CD4-positive, alpha-beta T cell treated with Interleukin-15 for 1 hour (primary cell): ENCODE measurements around the gene ZDHHC18.
A peak's percentile ranks its signal among the peaks of the same experiment; 100 is the strongest.
"Not testable (repeated sequence)": the region's sequence is repeated elsewhere in the genome, so short reads cannot be mapped to it uniquely, and the experiment has no call there.

Experiments used
- DNase-seq: peaks from one replicate; pipeline ENCODE4 v3.0.0-alpha.2; 2020

Gene ZDHHC18

DNA sequence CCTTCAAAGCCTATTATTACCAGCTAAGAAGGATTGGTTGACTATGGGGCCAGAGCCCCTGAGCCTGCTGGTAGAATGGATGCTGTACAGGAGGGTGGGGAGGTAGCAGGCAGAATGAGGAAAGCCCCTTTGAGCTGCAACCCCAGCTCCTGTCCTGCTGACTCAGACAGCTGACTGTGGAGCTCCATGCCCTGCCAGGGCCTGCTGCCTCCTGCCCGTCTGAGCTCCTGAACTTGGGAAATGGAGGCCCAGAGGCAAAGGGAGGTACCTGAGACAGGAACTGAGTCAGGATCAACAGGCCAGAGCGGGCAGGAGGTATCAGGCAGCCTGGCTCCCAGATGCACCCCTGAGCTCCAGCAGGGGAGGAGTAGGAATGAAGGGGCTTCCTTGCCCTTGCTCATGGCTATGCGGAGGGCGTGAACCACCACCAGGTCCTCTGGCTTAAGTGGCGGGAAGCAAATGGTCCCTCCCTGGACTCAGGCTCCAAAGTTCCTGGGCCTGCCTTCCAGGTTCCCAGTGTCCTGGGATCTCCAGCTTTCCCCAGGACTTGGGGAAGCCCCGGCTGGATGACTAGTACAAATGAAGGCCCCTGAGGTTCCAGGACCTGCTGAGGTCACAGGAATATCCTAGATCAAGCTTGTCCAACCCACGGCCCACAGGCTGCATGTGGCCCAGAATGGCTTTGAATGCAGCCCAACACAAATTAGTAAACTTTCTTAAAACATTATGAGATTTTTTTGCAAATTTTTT lies 32.6 kb downstream of the ZDHHC18 start:
- no peak for DNase-seq

DNA sequence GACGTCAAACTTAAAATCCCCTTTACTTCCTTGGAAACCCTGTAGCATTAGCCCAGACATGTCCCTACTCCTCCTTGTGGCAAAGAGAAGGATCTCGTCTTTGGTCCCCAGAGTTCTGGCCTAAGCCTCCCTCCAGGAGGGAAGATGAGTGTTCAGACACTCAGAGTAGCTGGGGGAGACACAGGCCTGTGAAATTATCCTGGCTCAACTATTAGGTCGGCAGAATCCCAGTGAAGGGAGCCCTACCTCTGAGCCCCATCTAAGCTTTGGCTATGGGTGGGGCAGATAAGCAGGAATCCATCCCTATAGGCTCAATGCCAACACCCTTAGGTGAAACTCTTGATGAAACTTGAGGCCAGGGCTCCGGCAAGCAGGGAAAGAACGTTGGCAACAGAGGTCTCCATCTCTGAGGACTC lies 34.8 kb downstream of the ZDHHC18 start:
- DNase-seq: no peak

DNA sequence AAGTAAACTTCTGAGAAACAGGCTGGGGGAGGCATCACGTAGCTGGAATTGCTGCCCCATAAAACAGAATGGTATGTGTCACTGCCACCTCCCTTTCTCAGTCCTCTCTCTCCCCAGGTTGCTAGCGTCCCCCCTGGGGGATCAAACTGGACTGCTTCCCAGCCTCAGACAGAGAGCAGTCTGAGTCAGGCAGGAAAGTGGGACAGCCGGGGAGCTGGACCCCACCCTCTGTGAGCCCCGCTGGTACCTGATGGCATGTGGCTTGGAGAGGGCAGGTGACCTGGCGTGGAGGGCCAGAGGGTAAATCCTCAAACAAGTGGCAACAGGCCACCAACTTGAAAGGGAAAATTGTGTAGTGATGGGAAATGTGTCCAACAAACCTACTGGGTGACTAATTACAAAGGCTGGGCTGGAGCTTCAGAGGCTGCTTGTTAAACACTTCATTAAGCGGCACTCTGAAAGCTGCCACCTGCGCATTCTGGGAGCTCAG lies 35.4 kb downstream of the ZDHHC18 start:
- DNase-seq: no peak

DNA sequence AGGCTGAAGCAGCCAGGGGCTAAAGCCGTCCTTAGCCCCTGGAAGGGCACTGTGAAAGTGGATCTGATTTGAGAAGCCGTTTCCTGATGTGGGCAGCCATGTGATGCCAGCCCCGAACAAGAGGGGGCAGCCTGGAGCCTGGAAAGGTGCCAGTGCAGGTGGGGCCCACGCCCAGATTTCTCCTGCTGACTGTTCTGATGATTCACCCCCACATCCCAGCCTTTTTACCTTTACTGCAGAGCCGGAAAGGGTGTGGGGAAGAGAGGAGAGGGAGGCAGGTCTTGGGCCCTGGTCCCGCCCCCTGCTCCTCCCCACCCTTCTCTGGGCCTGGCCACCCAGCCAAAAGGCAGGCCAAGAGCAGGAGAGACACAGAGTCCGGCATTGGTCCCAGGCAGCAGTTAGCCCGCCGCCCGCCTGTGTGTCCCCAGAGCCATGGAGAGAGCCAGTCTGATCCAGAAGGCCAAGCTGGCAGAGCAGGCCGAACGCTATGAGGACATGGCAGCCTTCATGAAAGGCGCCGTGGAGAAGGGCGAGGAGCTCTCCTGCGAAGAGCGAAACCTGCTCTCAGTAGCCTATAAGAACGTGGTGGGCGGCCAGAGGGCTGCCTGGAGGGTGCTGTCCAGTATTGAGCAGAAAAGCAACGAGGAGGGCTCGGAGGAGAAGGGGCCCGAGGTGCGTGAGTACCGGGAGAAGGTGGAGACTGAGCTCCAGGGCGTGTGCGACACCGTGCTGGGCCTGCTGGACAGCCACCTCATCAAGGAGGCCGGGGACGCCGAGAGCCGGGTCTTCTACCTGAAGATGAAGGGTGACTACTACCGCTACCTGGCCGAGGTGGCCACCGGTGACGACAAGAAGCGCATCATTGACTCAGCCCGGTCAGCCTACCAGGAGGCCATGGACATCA lies 36.5 kb downstream of the ZDHHC18 start, which contains the start of gene SFN:
Gene SFN (plus strand): TSS at position 369 of the 904 bp plus-strand sequence. CDS start 64 bp downstream, at position 433.
- no peak for DNase-seq

DNA sequence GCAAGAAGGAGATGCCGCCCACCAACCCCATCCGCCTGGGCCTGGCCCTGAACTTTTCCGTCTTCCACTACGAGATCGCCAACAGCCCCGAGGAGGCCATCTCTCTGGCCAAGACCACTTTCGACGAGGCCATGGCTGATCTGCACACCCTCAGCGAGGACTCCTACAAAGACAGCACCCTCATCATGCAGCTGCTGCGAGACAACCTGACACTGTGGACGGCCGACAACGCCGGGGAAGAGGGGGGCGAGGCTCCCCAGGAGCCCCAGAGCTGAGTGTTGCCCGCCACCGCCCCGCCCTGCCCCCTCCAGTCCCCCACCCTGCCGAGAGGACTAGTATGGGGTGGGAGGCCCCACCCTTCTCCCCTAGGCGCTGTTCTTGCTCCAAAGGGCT lies 37.2 kb downstream of the ZDHHC18 start:
- DNase-seq: no peak

DNA sequence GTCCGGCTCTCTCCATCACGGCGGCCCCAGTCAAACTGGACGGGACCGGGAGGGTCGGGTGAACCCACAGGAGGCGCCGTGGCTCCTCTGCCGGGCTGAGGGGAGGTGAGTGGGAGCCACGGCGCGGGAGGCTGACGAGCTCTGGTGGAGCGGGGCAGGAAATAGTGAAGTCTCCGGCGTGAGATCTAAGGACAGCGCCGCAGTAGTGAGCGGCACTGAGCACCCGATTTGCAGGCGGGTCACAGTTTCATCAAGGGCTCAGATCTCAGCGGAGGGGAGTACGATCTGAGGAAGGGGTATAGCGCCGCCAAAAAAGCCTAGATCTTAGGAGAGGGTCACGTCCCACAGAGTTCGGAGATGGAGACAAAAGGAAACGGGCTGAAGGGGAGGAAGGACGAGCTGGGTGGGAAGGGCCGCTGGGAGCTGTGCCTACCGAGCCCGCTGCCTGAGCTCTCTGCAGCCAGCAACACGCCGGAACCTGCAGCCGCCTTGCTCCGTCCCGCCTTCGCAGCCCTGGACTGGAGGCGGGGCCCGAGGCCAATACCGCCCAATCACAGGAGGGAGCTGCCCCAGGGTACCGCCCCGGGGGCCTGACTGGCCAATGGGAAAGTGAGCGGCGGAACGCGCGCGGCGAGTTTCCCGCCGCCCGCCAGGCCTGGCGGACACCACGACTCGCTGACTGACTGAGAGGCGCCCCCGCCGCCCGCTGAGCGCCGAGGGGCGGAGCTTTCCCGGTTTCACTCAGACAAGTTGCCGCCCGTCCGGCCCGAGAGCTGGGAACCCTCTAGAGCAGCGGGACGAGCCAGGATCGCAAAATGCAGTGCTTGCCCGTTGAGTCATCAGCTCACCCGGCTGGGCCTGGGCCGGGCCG lies 38.4 kb downstream of the ZDHHC18 start:
- DNase-seq: peak; percentile 94

DNA sequence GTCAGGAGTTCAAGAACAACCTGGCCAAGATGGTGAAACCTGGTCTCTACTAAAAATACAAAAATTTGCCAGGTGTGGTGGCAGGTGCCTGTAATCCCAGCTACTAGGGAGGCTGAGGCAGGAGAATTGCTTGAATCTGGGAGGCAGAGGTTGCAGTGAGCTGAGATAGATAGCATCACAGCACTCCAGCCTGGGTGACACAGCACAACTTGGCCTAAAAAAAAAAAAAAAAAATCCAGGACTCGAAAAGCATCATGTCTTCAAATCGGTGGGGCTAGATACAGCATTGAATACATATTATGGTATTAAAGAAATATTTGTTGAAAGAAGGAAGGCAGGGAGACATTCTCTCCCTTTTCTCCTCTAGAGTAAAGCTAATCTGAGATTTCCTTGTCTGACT lies 46.6 kb downstream of the ZDHHC18 start:
- not testable (repeated sequence) for DNase-seq

DNA sequence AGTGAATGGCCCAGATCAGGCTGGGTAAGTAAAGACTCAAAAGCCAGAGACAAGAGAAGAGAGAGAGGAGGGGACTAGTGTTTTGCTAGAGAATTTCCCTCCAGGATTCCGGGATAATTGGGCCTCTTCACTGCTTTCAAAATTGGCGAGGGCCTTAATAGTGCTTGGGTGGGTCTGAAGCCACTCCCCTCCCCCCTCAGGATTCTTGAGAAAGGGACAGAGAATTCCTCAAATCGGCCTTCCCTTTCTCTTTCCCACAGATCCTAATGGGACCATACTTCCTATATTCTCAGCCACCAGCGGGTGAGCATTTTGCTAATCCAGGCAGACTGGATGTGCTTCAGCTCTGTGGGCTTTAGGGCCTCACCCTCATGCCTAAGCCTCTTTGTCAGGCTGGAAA lies 48.4 kb downstream of the ZDHHC18 start:
- DNase-seq: no peak

DNA sequence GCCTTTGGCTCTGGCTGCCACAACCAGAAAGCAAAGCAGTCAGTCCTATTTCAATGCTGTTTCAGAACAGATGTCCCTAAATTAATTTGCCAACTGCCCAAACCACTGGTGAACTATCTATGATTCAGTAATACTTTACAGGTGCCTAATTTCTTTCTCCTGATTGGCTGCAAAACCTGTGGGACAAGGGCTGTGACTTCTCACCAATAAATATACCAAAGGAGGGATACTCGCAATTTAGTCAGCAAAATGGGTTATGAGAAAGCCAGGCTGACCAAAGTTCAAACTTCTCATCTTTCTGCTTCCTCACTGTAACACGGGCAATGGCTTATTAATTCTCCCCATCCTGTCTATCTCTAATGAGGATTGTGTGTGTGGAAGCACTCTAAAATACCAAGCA lies 50.8 kb downstream of the ZDHHC18 start:
- no peak for DNase-seq

DNA sequence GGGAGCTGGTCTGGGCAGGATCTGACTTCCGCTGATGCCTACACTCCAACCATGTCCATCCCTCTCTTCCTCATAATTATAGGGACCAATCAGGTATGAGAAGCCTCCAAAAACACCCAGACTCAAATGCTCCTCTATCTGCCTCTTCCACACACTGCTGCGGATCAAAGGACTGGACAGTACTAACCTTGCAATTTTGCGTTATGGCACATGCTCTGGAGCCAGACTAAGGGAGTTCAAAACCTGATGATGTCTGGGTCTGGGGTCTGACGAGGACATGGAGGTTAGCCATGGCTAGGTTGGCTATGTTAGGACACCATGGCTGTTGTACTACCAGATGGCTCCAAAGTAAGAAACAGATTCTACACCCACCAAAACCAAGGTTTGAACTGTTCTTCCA lies 53.3 kb downstream of the ZDHHC18 start:
- no peak for DNase-seq

DNA sequence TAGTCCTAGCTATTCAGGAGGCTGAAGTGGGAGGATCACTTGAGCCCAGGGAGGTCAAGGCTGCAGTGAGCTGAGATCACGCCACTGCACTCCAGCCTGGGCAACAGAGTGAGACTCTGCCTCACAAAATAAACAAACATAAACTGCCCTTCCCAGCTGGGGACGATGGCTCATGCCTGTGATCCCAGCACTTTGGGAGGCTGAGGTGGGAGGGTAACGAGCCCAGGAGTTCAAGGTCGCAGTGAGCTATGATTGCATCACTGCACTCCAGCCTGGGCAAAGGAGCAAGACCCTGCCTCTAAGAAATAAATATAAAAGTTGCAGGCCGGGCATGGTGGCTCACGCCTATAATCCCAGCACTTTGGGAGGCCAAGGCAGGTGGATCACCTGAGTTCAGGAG lies 55.1 kb downstream of the ZDHHC18 start:
- DNase-seq: not testable (repeated sequence)

DNA sequence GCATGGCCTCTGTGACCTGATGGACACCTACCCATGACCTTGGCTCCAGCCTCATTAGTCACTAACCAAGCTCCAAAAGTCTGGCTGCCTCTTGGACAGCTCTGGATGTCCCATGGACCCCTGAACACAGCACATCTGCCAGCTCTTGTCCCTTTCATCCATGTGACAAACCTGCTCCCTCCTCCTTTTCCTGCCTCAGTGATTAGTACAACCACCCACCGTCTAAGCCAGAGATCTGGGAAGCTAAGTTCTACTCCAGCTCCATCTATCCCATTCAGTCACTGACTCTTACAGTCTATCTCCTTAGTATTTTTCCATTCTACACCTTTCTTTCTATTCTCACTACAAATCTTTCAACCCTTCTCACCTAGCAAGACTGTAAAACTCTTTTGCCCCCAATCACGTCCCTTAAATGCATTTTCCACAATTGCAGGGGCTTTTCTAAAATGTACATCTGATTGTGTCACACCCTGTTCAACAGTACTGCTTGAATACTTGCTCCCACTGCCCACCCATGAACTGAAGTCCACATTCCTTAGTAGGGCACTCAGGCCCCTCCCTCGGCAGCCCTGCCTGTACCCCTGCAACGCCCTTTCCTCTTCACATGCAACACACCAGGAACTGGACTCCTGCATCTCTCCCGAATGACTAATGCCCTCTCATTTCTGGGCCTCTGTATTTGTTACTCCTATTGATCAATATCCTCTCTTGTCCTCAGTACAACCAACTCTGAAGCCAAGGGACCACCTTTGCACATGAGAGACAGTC lies 56.4 kb downstream of the ZDHHC18 start:
- DNase-seq: no peak

DNA sequence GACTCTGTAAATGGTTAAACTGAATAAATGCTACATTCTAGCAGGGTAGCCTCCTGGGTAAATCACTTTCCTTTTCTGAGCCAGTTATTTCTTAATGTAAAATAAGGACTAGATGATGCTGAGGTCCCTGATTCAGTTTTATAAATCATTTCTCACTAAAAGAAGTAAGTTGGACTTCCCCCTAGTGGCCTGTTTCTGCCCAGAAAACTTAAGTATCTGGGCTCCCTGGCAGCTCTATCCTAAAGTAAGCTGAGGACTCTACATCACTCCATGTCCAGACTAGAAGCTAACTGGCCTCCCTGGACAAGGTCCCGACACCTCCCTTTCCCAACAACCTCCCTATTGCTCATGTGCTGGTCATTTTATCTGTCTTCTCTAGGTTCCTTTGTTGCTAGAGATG lies 60.6 kb downstream of the ZDHHC18 start:
- no peak for DNase-seq

DNA sequence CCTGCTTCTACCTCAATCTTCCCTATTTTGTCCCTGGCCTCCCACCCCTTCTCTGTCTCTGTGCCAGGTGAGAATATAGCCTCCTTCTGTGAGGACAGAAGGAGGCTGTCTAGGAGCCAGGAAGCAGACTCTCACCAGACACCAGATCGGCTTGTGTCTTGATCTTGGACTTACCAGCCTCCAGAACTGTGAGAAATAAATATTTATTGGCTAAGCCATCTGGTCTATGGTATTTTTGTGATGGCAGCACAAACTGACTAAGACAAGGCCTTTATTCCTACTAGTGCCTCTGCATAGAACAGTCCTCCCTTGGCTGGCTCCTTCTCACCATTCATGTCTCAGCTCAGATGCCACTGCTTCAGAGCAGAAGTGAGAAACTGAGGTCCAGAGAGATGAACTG lies 61.7 kb downstream of the ZDHHC18 start:
- DNase-seq: no peak

DNA sequence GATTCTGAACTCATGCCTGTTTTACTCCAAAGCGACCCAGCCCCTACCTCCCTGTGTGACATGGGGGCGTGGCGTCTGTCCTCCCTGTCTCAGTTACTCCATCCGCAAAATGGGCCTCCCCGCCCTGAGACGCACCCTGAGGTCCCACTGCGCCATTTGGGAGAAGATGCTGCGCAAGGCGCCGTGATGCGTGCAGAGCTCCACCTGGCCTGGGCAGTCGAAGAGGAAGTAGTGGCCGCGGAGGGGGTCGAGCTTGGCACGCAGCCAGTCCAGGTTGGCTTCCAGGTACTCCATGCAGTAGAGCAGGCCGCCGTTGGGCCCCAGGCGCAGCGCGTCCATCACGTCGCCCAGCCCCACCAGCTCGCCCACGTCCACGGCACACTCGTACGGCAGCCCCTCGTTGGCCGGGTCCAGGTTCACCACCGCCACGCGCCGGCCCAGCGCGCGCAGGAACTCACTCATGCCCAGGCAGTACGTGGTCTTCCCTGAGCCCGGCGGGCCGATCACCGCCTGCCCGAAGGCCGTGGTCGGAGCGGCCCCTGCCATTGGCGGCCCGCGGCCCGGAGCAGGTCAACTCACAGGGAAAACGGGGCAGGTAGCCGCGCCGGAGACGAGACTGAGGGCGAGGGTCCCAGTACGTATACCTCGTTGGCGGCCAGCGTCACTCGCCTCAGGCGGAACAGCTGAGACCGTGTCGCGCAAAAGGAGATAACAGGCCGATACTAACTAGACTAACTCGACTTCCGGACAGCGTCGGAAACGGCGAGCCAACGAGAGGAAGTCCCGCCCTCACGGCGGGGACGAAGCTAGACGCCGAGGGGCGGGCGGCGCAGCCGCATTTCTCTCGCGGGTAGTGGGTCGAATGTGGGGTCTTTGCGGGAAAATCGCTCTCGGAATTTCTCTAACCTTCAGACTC lies 63.3 kb downstream of the ZDHHC18 start, which contains the start of gene GPN2:
Gene GPN2 (minus strand): TSS at position 733 of the 916 bp plus-strand sequence. CDS start 187 bp downstream, at position 546.
- peak; percentile 80 for DNase-seq

DNA sequence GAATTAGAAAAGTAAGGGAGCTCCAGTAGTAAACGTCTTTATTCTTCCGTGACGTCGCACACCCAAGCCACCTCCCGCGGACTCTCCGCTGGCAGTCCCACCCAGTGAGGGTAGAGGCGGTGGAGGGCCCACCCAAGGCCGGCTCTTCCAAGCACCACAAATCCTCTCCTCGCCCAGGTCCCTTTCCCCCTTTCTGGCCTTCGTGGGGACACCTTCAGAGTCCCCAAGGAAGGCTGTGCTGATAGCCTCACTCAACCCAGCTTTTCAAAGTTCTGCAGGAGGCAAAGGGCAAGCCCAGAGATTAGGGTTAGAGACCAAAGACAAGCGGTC lies 63.9 kb downstream of the ZDHHC18 start:
- no peak for DNase-seq

DNA sequence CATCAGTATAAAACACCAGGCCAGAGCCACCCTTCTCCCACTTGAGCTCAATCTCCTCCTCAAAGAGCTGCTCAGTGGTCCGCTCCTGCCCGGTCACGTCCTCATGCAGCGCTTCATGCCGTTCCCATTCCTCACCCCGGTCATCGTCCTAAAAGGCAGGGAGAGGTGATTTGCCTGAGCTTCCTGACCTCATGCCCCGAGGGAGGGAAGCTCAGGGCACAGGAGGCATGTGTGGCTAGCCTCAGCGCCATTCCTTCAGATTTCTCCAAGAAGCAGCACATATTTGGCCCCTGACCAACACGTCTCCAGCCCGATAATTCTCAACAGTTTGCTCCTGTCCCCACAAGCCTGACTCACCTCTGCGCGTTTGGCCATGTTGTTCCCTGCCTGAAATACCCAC lies 67.8 kb downstream of the ZDHHC18 start:
- no peak for DNase-seq

DNA sequence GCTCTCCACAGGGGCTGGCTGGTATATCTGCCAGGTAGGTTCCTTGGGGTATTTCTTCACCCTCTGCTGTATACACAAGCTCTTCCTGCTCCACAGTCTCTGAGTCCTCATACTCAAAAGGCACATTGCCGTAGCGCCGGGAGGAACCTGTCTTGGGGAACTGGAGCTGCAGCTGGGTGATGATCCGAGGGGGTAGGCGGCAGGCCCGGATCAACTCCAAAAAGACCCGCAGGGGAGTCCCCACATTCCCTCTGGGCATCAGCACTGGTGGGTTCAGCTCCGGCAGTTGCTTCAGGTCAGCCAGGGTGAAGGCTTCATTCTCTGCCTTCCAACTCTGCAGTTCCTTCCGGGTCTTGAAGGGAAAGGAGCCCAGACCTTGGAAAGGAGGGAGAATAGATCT lies 70.9 kb downstream of the ZDHHC18 start:
- no peak for DNase-seq

DNA sequence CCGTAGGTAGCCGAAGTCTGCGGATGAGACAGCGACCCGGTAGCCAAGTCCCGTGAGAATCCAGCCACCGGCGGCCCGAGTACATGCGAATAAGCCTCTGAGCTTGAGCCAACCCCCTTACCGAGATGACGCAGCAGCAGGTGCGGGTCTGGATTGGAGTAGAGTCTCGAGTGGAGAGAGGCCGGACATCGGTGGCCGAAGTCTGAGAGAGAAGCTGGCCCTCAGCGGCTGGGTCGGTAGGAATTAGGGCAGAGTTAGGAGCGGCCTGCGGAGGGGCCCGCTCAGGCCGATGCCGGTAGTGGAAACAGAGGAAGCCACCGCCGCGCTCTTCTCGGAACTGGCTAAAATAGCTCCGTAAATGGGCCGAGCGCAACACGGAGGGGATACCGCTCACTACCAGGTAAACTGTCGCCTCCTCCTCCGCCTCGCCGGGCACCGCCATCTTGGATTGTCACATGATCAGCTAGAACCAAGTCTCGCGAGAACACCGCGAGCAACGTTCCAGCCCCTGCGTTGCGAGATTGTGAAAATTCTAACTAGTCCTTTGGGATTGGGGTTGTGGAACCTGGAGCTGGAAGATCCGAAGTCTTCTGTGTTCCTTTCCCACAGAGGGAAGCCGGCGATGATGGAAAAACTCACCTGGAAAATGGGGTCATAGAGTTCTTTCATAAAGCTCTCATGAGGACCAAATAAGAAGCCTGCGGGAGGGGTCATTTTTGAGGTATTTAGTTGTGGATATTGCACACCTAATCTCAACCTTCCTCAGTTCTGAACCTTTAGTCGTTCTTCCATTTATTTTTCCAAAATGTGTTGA lies 73.7 kb downstream of the ZDHHC18 start, which contains the start of gene GPATCH3:
Gene GPATCH3 (minus strand): TSS at position 467 of the 814 bp plus-strand sequence. CDS start 25 bp downstream, at position 442.
- peak; percentile 88 for DNase-seq
